Vagina (tissue), 2 donors: ENCODE measurements around the gene OXER1. TPM values are rescaled to one million over a fixed set of nuclear protein-coding genes. Genes with fewer than 3 reads are reported as not detected.

Source experiments
- DNase-seq, 2 donors: peaks; one replicate each; pipeline ENCODE4 v3.0.0-alpha.2; 2017; ENCODE audit errors: extremely low spot score in 2 of 2
- H3K27ac ChIP-seq: fragments of 200-600 bp; sonication (generic); one replicate; pipeline ENCODE4 v1.5.1; 2019
- H3K27me3 ChIP-seq: fragments of 200-600 bp; sonication (generic); one replicate; pipeline ENCODE4 v1.5.1; 2019
- H3K36me3 ChIP-seq, 2 donors: fragments of 200-600 bp; sonication (generic); one replicate each; pipeline ENCODE4 v1.5.1; 2017 to 2019
- H3K4me1 ChIP-seq: fragments of 200-600 bp; sonication (generic); one replicate; pipeline ENCODE4 v1.5.1; 2019
- H3K4me3 ChIP-seq, 2 donors: fragments of 200-600 bp; sonication (generic); 1 replicate in 1 of 2; 2 replicates in 1 of 2; pipeline ENCODE4 v1.5.1; 2016 to 2019
- H3K9me3 ChIP-seq: fragments of 200-600 bp; sonication (generic); one replicate; pipeline ENCODE4 v1.5.1; 2019
- POLR2A ChIP-seq, 2 donors: fragments of 450-650 bp; IDR thresholded peaks; one replicate each; pipeline ENCODE4 v1.6.1; 2017; ENCODE audit warnings: antibody characterized with exemption in 2 of 2, mild to moderate bottlenecking in 2 of 2, moderate library complexity in 2 of 2
- POLR2AphosphoS5 ChIP-seq, 2 donors: sonication (generic); formaldehyde crosslinking; IDR thresholded peaks; one replicate each; pipeline ENCODE4 v1.9.0; 2017; ENCODE audit warnings: antibody characterized with exemption in 2 of 2, mild to moderate bottlenecking in 2 of 2, low read depth in 1 of 2; ENCODE audit not compliant: insufficient read depth in 1 of 2
- intact Hi-C: fragments of 100-400 bp; cut with DNase I; formaldehyde crosslinking; loops from one replicate; pipeline ENCODE4 v1.15.1; 2023
- total RNA-seq: library from RNA; depleted of rRNA; stranded (reverse); fragments of >200 nt; gene quantifications from one replicate; pipeline ENCODE4 v1.2.3, GENCODE V29; 2016
- TF ChIP-seq, protein P1 (sequence below), 3 experiments: fragments of 450-650 bp in 2 of 3; fragments of 200-600 bp in 1 of 3; sonication (generic) in 1 of 3; IDR thresholded peaks; one replicate each; pipeline ENCODE4 v1.5.1; 2017 to 2019; ENCODE audit warnings: antibody characterized with exemption in 3 of 3, mild to moderate bottlenecking in 2 of 3, moderate library complexity in 2 of 3

Gene OXER1
- total RNA-seq, 1 donor from 2014 or later, result 1.2 TPM

GRCh38 chr2:42752816-42753813 is 10.8 kb downstream of the OXER1 start:
- DNase-seq, result no peak
- Histone ChIP-seq H3K4me1 (peaks cover 15% of the 10 kb centered on the region), H3K27ac (peak overlapping the region; percentile 42), H3K36me3 (no peaks in the 10 kb centered on the region), H3K9me3 (no peaks in the 10 kb centered on the region), H3K4me3 (no peak overlapping the region), H3K27me3 (no peaks in the 10 kb centered on the region)
- intact Hi-C loops, result no loop called here
- TF ChIP-seq, protein P1, sequence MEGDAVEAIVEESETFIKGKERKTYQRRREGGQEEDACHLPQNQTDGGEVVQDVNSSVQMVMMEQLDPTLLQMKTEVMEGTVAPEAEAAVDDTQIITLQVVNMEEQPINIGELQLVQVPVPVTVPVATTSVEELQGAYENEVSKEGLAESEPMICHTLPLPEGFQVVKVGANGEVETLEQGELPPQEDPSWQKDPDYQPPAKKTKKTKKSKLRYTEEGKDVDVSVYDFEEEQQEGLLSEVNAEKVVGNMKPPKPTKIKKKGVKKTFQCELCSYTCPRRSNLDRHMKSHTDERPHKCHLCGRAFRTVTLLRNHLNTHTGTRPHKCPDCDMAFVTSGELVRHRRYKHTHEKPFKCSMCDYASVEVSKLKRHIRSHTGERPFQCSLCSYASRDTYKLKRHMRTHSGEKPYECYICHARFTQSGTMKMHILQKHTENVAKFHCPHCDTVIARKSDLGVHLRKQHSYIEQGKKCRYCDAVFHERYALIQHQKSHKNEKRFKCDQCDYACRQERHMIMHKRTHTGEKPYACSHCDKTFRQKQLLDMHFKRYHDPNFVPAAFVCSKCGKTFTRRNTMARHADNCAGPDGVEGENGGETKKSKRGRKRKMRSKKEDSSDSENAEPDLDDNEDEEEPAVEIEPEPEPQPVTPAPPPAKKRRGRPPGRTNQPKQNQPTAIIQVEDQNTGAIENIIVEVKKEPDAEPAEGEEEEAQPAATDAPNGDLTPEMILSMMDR (IDR thresholded peaks at IDR 0.05), result no peak
- TF ChIP-seq POLR2A (IDR thresholded peaks at IDR 0.05), result no peak
- TF ChIP-seq POLR2AphosphoS5 (IDR thresholded peaks at IDR 0.05; ENCODE audit: insufficient read depth in 1 of 2, low read depth in 1 of 2), result no peak

DNA sequence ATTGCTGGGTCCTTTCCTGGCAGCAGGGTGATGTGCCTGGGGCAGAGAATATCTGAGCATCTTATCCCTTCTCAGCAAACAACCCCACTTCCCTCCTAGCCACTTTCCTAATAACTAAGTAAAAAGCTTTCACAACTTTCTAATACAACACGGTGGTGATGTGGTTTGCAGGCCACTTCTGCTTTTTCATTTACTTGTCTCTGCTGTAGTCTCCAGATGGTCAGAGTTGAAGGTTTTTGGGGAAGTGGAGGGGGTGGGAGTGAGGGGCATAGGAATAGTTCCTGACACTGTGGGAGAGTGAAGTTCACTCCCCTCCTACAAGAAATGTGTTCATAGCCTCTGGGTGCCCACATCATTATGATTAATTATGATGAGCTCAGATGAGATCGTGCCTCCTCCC is 11.6 kb downstream of the OXER1 start:
- intact Hi-C loops, result no loop called here
- Histone ChIP-seq H3K9me3 (no peaks in the 10 kb centered on the region), H3K4me1 (peaks cover 15% of the 10 kb centered on the region), H3K27ac (no peak overlapping the region), H3K4me3 (no peak overlapping the region), H3K27me3 (no peaks in the 10 kb centered on the region), H3K36me3 (no peaks in the 10 kb centered on the region)
- DNase-seq, result no peak
- TF ChIP-seq POLR2A (IDR thresholded peaks at IDR 0.05) (no peak), POLR2AphosphoS5 (IDR thresholded peaks at IDR 0.05; ENCODE audit: insufficient read depth in 1 of 2, low read depth in 1 of 2) (no peak)
- TF ChIP-seq, protein P1 (IDR thresholded peaks at IDR 0.05), result no peak

- Histone ChIP-seq H3K9me3 (no peaks in the 10 kb centered on the region), H3K4me3 (no peak overlapping the region), H3K27me3 (no peaks in the 10 kb centered on the region), H3K27ac (no peak overlapping the region), H3K4me1 (peaks cover 9% of the 10 kb centered on the region), H3K36me3 (no peaks in the 10 kb centered on the region)
- intact Hi-C loops, result no loop called here
- TF ChIP-seq, protein P1 (IDR thresholded peaks at IDR 0.05), result no peak
- no peak for TF ChIP-seq POLR2AphosphoS5 (IDR thresholded peaks at IDR 0.05; ENCODE audit: insufficient read depth in 1 of 2, low read depth in 1 of 2)
- no peak for TF ChIP-seq POLR2A (IDR thresholded peaks at IDR 0.05)
- peak in 1 of 2 donors; percentile 40 for DNase-seq
These were observed 15.1 kb downstream of the OXER1 start for GRCh38 chr2:42748840-42749239.

GRCh38 chr2:42747422-42747821 is 16.5 kb downstream of the OXER1 start:
- intact Hi-C loops, result no loop called here
- no peak overlapping the region for H3K27ac ChIP-seq
- TF ChIP-seq POLR2A (IDR thresholded peaks at IDR 0.05), result no peak
- TF ChIP-seq, protein P1 (IDR thresholded peaks at IDR 0.05), result no peak
- no peak for TF ChIP-seq POLR2AphosphoS5 (IDR thresholded peaks at IDR 0.05; ENCODE audit: insufficient read depth in 1 of 2, low read depth in 1 of 2)
- no peaks in the 10 kb centered on the region for H3K36me3 ChIP-seq
- H3K4me3 ChIP-seq, result no peak overlapping the region
- H3K4me1 ChIP-seq, result no peaks in the 10 kb centered on the region
- no peaks in the 10 kb centered on the region for H3K9me3 ChIP-seq
- DNase-seq, result no peak
- H3K27me3 ChIP-seq, result no peaks in the 10 kb centered on the region
